ENCODE results near the gene STX8. TPM values are rescaled to one million over a fixed set of nuclear protein-coding genes. Genes with fewer than 3 reads are reported as not detected.

STX8 gene
- total and polyA plus RNA-seq, 3 donors from 2014 or later: 103 to 160 (median 125) TPM

DNA sequence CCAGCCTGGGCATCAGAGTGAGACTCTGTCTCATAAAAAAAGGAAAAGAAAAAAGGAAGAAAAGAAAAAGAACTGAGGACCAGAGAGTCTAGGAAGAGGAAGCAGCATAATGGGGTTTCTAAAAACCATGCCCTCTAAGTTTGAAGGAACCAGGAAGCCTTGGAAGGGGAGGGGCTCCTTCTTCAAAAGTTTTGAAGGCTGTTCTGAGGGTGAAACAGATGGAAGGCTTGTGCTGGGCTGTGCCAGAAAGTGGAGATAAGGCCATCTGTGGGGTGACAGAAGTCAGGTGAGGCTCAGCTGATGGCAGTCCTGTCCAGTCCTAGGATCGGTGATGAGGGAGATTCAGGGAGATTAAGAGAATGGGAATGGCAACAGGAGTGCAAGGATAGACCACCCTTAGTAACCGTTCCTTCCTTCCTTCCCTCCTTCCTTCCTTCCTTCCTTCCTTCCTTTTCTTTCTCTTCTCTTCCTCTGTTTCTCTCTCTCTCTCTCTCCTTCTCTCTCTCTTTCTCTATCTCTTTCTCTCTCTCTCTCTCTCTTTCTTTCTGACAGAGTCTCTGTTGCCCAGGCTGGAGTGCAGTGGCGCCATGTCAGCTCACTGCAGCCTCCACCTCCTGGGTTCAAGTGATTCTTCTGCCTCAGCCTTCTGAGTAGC, 371.7 kb downstream of the STX8 start:
- Histone ChIP-seq H3K27me3 (no peaks in the 10 kb centered on the region), H3K36me3 (ENCODE audit: low read depth, missing control alignments) (no peaks in the 10 kb centered on the region), H3K4me1 (peaks cover 7% of the 10 kb centered on the region), H3K4me3 (no peak overlapping the region), H3K9me3 (no peaks in the 10 kb centered on the region), H3K27ac (no peak overlapping the region)
- 65 to 74% methylated on average over 3 of the region's 3 CpGs for WGBS, 2 donors
- TF ChIP-seq, protein P1, sequence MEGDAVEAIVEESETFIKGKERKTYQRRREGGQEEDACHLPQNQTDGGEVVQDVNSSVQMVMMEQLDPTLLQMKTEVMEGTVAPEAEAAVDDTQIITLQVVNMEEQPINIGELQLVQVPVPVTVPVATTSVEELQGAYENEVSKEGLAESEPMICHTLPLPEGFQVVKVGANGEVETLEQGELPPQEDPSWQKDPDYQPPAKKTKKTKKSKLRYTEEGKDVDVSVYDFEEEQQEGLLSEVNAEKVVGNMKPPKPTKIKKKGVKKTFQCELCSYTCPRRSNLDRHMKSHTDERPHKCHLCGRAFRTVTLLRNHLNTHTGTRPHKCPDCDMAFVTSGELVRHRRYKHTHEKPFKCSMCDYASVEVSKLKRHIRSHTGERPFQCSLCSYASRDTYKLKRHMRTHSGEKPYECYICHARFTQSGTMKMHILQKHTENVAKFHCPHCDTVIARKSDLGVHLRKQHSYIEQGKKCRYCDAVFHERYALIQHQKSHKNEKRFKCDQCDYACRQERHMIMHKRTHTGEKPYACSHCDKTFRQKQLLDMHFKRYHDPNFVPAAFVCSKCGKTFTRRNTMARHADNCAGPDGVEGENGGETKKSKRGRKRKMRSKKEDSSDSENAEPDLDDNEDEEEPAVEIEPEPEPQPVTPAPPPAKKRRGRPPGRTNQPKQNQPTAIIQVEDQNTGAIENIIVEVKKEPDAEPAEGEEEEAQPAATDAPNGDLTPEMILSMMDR (IDR thresholded peaks at IDR 0.05): no peak
- TF ChIP-seq POLR2A (IDR thresholded peaks at IDR 0.05): no peak
- intact Hi-C loops (cut with DNase I; ENCODE audit: low total_unique reads): no loop called here
- DNase-seq: no peak

DNA sequence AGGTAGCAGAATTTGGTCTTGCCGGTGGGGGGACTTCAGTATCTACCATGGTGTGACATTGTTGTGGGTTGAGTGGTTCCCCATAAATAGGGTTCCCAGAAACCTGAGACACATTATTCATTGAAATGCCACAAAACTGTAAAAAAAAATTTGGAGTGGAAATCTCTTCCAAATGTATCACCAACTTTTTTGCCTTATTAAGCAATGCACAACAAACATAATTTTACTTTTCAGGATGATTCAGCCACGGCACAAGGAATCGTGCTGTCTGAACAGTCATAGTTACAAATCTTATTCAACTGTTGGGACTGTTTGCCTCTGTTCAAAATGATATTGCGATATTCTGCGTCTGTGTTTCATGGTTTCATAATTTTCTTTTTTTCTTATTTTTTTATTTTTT, 373.1 kb downstream of the STX8 start:
- TF ChIP-seq, protein P1 (IDR thresholded peaks at IDR 0.05): no peak
- TF ChIP-seq POLR2A (IDR thresholded peaks at IDR 0.05): no peak
- Histone ChIP-seq H3K4me1 (peaks cover 7% of the 10 kb centered on the region), H3K27me3 (no peaks in the 10 kb centered on the region), H3K36me3 (ENCODE audit: low read depth, missing control alignments) (no peaks in the 10 kb centered on the region), H3K27ac (no peak overlapping the region), H3K4me3 (no peak overlapping the region), H3K9me3 (no peaks in the 10 kb centered on the region)
- DNase-seq: no peak
- 90 to 91% methylated on average over 5 of the region's 5 CpGs for WGBS, 2 donors
- intact Hi-C loops (cut with DNase I; ENCODE audit: low total_unique reads): no loop called here

GRCh38 chr17:9200699-9201359, 374.8 kb downstream of the STX8 start:
- TF ChIP-seq, protein P1 (IDR thresholded peaks at IDR 0.05): no peak
- no peak for TF ChIP-seq POLR2A (IDR thresholded peaks at IDR 0.05)
- no peak overlapping the region for H3K4me3 ChIP-seq
- WGBS, 2 donors: 88 to 92% methylated on average over 5 of the region's 5 CpGs

More at GRCh38 chr17:9200699-9201359, 374.8 kb downstream of the STX8 start:
- Histone ChIP-seq H3K4me1 (no peaks in the 10 kb centered on the region), H3K27me3 (no peaks in the 10 kb centered on the region), H3K27ac (no peak overlapping the region), H3K36me3 (ENCODE audit: low read depth, missing control alignments) (no peaks in the 10 kb centered on the region), H3K9me3 (no peaks in the 10 kb centered on the region)
- intact Hi-C loops (cut with DNase I; ENCODE audit: low total_unique reads): no loop called here
- DNase-seq: no peak

Small RNA genes lying within 50 kb of the gene (small RNA-seq; reads per million reads assigned to genes)
- 0 reads per million in 2 donors for gene AC005695.3

Other genes with a start within 250 kb of the STX8 start
- 10 to 100 TPM in 1 of 2 donors, 1 to 10 TPM in 1; 8.9 to 19.5 TPM for gene CFAP52, start 822 bp upstream of the STX8 start, total RNA-seq
- 47.7 TPM for gene CFAP52, start 822 bp upstream of the STX8 start, polyA plus RNA-seq (ENCODE audit: insufficient read depth, low read depth, low replicate concordance)
- gene USP43, start 69.7 kb upstream of the STX8 start, total RNA-seq: 1 to 10 TPM; 6.4 to 7.2 TPM
- gene USP43, start 69.7 kb upstream of the STX8 start, polyA plus RNA-seq (ENCODE audit: insufficient read depth, low read depth, low replicate concordance): 4.6 TPM
- gene DHRS7C, start 215.8 kb upstream of the STX8 start, total RNA-seq: under 1 TPM in 1 of 2 donors, not detected in 1; 0.79 TPM
- 0.46 TPM for gene DHRS7C, start 215.8 kb upstream of the STX8 start, polyA plus RNA-seq (ENCODE audit: insufficient read depth, low read depth, low replicate concordance)
- gene GSG1L2, start 246.3 kb upstream of the STX8 start, total RNA-seq: under 1 TPM in 1 of 2 donors, not detected in 1; 0.50 TPM
- gene GSG1L2, start 246.3 kb upstream of the STX8 start, polyA plus RNA-seq (ENCODE audit: insufficient read depth, low read depth, low replicate concordance): 0.79 TPM